Nucleus accumbens (tissue), 56 donors: ENCODE results near the gene CDH11.

ENCODE experiments used
- DNase-seq, 56 donors: peaks; one replicate each; lab custom pipeline; 2025; lab: John Stamatoyannopoulos, UW

The CDH11 gene, protein sequence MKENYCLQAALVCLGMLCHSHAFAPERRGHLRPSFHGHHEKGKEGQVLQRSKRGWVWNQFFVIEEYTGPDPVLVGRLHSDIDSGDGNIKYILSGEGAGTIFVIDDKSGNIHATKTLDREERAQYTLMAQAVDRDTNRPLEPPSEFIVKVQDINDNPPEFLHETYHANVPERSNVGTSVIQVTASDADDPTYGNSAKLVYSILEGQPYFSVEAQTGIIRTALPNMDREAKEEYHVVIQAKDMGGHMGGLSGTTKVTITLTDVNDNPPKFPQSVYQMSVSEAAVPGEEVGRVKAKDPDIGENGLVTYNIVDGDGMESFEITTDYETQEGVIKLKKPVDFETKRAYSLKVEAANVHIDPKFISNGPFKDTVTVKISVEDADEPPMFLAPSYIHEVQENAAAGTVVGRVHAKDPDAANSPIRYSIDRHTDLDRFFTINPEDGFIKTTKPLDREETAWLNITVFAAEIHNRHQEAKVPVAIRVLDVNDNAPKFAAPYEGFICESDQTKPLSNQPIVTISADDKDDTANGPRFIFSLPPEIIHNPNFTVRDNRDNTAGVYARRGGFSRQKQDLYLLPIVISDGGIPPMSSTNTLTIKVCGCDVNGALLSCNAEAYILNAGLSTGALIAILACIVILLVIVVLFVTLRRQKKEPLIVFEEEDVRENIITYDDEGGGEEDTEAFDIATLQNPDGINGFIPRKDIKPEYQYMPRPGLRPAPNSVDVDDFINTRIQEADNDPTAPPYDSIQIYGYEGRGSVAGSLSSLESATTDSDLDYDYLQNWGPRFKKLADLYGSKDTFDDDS

DNA sequence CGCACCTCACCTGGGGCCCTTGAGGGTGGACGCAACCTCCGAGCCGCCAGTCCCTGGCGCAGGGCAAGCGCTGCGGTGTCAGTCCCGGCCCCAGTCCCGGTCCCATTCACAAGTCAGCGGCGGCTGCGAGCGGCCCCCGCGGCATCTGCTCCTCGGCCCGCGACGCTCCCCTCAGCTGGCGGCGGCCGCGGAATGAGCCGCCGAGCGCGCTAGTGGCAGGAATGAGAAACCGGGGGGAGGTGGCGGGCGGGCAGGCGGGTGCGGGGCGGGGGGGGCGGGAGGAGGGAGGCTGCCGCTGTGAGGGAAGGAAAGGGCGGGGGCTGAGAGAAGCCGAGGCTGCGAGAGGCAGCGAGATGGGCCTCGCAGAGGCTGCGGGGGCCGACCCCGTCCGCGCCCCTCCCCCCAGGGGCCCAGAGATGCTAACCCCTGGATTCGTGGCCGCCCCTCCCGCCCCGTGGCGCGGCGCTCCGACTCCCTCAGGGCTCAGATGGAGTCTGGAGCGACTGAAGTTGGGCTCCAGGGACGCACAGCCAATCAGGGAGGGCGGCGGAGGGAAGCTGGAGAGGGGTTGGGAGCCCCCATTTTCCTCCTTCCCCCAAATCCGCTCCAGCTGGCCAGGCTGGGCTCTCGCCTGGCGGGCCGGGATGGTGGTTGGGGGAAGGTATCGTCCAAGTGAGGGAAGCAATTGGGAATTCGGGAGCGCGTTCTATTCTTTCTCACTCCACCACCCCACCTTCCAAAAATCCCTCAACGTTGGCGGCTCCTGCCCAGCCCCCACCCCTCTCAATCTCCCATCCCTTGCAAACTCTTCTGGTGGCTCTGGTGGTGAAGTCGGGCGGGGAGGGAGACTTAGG is at the start of gene CDH11:
Gene CDH11 (minus strand): TSS at position 194 of the 854 bp plus-strand sequence. CDS start 117,194 bp downstream, outside the sequence.
- peak in 46 of 56 donors; percentile 33 to 86 (median 70) for DNase-seq

DNA sequence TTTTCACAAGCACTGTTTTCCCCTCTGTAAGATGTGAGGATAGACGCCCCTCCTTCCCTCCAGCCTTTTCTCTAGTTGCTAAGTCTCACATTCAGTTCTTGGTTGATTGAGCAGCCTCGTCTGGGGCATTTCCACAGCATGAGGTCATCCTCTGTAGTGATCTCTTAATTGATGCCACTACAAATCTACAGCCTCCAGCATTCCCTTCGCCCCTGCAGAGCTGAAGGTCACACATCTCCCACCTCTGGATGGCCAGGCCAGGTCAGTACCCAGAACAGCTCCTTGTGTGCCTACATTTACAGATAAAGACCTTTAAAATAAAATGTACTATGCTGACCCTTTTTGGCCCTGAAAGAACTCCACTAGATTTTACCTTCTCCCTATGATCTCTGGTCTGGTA is 32.5 kb upstream of the CDH11 start:
- DNase-seq, result no peak

DNA sequence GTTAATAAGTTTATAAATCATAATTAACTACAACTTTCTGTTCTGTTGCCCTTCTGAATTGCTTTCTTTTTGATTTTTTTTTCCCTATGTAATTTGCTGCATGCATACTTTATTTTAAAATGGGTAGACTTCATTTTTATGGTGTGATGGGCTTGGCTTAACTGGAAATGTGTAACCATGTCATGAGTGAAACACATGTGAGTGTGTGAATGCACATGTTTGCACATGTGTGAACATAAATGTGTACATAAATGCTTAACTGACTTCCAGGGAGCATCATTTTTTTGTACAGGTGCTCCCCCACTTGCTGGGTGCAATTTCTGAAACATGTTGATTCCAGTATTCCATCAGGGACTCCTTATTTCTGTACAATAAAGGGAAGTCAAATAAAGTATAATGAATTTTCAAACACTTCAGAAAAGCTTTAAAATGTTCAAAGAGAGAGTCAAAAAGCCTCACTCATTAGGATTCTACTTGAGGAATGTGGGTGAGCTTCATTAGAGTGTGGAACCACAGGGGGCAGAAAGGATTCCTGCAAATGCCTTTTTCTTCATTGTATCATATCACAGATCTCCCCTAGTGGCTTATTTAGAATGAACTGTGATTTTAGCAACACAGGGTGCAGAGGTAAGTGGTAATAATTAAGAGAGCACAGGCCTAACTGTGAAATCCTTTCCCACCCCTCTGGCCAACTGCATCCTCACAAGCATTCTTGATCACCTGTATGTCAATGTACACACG is 31.7 kb upstream of the CDH11 start:
- no peak for DNase-seq

DNA sequence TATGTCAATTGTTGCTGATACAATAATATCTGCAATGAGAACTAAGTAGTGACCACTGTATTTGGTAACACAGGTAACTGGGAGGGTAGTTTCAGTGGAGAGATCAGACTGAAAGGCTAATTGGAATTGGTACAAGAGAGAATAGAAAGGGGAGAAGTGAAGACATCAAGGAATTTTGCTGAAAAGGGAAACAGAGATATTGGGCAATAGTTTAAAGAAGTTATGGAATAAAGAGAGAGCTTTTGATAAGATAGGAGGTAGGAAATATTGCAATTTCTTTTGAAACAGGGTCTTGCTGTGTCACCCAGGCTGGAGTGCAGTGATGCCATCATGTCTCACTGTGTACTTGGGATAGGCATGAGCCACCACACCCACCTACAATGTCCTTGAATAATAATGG is 26.9 kb upstream of the CDH11 start:
- no peak for DNase-seq

DNA sequence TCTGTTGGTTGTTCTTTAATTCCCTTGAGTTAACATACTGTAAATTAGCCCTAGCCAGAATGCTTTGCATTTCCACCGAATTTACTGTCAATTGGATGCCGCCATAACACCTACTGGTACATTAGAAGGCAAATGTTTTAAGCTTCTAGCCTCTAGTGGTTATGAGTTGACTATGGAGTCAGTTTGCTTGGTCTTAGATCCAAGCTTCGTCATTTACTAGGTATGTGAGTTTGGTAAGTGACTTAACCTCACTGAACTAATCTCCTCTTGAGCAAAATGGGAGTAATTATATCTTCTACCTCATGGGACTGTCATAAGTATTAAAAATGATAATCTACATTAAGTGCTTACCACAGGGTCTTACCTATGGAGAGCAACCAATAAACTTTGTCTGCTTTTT is 20.4 kb upstream of the CDH11 start:
- DNase-seq, result no peak

DNA sequence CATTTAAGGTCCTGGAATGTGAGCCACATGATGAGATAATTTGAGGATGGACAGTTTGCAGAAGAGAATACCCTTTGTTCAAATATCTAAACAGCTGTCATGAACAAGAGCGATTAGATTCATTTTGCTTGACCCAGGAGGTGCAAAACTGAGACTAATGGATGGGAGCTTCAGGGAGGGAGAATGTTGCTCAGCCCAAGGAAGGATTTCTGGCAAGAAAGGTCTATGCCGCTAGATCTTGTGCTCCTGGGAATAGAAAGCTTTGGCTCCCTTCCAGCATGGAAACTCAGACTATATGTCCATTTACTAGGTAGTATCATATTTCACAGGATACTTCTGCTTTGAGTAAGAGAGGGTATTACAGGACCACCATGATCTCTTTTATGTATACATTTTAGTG is 14.8 kb upstream of the CDH11 start:
- DNase-seq, result no peak

DNA sequence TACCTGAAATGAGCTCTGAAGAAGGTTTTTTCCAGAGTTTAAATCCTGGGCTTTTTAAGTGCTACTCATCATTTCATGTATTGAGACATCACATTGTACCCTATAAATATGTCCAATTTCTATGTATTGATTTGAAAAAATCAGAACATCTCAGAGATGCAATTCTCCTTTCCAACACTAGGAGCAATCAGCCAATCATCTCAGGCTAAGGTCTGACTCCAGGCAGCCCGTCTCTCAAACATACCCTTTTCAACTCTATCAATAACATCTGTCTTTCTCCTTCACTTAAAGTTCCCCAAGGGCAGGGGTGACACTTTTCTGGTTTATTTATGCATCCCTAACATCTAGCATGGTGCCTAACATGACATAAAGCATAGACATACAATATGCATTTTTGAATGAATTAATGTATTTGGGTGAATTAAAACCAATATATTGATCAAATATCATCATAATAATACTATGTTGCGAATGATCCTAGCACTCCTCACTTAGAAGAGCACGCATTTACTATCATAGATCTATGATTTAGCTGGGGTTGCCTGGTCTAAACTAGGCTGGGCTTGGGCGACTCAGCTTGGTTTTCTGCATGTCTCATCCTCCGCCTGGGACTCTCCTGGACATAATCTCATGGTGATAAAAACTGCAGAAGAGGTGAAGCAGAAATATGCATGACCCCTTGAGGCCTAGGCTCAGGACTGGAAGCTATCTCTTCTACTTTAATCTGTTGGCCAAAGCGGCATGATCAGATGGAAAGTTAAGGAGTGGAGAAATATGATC is 5.2 kb upstream of the CDH11 start:
- no peak for DNase-seq

DNA sequence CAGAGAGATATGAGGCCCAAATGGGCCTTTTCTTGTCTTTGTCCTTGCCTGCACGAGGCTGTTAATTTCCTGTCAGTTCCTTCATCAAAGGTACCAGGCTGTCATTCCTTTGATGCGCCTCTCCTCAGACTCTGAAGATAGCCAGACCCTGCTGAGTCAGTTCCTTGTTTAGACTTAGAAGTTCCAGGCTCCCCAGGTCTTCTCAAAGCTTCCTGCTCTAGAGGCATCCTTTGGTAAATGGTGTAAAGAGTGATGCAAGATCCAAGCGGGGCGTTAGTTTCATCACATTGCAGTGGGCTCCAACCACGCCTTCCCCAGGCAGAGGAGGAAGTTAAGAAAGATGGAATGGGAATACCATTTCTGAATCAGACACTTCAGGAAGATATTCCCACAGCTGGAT is 4.0 kb upstream of the CDH11 start:
- DNase-seq, result no peak

DNA sequence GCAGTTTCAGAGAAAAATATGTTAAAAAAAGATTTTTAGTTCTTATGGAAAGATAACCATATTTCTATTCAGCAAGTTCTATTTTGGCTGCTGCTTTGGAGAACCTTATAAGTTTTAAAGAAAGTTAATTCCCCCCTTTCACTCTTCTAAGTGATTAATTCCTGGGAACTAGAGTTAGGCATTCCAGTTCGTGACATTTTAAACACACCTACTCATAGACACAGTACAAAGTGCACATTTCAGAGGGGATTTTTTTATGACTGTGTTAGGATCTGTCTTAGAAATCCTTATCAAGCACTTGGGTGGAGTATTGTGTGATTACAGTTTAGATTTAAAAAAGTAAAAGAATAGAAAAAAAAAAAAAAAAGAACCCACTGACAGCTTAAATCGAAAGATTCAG is 3.5 kb upstream of the CDH11 start:
- no peak for DNase-seq

DNA sequence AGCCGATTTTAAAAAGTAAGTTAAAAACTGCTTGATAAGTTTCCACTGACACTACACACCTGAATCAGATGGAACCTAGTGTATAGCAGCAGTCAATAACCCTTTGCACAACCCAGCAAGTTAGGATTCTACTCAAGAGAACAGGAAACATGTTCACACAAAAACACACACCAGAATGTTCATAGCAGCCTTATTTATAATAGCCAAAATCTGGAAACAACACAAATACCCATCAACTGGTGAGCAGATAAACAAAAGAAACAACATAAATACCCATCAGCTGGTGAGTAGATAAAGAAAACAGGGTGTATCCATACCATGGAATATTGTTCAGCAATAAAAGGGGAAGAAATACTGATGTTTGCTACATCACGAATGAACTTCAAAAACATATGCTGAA is 2.7 kb upstream of the CDH11 start:
- peak in 1 of 56 donors; percentile 5 for DNase-seq

DNA sequence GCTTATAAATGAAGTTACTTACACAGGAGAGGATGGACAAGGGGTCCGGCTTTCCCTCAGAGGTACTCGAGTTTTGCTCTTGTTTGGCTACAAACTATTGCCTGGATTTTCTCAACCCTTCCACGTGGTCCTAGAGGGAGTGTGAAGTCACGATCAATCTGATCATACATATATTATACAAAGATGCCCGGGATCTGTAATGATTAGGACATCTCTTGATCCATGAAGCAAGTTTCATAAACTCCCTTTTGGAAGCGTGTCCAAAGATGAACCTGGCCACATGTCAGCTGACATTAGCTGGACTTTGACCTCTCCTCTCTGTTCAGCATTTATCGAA is 2.3 kb upstream of the CDH11 start:
- DNase-seq, result no peak

DNA sequence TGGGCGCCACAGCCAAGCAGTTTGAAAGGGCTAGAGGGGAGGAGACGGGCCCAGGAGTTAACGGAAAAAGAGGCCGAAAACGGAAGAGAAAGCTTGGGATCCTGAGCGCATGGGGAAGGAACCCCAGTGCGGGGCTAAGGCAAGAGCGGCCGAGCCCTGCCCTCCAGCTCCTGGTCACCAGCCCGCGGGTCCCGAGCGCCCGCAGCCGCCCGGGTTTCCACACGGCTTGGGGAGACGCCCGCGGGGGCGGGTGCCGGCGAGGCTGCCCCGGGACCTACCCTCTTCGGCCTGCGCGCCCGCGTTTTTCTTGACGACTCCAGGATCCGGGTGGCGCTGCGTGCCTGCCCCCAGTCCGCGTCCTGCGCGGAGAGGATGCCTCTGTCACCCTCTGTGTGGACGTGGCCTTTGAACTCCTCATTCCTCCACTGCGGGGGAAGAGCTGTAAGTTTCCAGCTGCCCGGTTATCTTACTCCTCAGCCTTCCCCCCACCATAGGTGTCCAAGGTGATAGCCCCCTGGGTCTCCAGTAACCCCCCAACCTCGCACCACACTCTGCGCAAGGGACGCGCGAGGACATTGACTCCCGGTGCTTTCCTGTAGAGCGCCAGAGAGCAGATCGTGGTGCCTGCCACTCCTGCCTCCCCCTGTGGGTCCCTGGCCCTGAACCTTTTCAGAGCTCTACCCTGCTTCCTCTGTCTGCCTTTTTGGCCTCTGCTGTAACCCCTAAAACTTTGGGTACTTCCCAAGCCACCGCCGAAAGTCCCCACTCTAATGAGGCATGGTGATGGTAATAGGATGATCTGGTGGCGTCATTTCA is 1.7 kb upstream of the CDH11 start:
- DNase-seq, result peak in 21 of 56 donors; percentile 12 to 52 (median 31)

DNA sequence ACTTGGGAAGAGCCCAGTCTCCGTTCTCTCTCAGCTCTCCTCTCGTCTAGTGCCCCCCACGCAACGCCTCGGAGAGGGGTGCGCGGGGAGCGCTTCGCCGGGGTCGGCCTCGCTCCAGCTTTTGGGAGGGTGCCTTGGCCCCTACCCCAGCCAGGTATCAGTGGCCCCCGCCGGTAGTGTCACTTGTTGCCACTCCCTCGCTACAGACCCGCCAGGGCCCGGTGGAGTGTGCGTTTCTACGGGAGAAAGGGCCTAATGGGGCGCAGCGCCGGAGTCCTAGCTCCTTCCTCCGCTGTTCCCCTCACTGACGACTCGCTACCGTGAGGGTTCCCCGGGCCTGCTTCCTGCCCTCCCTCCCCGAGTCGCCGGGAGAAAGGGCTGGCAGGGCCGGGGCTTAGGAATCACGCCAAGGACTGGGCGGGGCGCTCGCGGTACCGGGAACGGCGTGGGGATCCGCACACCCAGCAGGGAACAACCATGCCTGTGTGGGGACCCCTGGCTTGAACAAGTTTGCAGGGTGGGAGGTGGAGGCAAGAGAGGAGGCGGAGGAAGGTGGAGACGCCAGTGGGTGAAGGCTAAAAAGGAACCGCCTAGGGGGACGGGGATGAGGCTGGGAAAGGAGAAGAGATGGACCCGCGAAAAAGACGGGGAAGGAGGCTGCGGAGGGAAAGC is 997 bp upstream of the CDH11 start:
- DNase-seq, result peak in 39 of 56 donors; percentile 24 to 75 (median 54)

DNA sequence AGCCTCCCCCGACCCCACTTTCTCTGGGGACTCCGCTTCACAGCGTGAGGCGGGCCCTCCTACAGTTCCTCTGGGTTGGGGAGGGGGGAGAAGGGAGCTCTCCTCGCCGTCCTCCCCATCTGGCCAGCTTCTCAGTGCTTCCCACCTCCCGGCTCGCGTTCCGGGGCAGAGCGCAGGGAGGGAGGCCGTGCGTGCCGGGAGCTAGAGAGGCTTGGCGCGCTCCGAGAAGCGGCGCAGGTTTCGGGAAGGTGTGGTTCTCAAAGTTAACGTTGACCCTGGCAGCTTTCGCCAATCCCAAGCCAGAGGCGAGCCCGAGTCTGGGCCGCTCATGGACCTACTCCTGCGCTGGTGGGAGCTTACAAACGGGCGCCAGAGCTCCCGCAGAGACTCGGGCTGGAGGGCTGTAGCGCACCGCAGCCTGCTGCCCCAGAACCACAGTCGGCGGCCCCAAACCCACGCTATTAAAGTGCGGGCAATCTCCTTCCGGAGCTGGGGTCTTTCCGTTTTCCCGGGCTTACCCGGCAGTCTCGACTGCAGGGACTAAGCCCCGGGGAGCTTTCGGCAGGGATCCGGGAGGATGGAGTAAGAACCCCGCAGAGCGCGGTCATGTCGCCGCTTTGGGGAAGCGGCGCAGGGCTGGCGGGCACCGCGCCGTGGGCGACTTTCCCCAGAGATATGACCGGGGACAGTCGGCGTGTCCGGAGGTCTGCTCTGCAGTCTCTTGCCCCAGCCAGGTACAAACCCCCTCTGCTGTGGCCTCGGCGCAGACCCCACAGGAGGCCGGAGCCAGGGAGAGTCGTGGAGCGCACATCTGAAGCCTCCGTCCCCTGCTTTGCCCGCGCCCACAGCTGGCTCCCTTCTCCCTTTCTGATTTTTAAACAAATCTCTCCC is 787 bp downstream of the CDH11 start:
- DNase-seq, result peak in 33 of 56 donors; percentile 13 to 76 (median 43)

DNA sequence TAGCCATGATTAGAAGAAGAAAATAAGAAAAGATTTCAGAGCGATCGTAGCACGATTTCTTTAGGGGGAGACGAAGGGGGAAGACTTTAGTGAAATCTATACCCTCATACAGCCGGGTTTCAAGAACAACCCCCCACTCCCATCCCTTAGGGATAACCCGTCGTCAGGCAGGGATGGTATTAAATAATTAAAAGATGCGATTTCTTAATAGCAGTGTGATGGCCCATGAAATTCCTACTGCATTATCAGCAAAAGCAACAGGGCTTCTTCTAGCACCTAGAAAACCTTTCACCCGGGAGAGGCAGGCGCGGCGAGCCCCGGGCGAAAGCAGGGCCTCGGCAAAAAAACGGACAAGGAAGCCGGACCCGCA is 1.4 kb downstream of the CDH11 start:
- peak in 1 of 56 donors; percentile 38 for DNase-seq

DNA sequence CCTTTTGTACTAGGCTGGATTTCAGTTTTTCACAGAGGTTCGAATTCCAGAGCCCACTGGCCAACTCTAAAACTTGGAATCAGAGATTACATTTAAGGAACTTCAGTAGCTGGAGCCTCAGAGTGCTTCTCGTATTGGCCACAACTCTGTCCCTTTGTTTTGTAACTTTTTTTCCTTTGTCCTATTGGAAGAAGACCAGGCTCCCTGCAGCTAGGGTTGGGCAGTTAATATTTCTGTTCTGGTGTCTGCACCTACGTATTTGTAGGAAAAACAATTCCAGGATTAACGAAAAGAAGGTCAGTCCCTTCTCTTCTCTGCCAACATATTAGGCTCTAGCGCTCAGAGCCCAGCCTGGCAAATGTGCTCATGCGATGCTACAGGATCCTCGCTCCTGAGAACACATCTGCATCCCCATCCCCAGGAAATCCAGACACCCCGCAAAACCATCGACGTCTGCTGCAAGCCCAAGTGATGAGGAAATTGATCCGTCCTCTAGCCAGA is 1.9 kb downstream of the CDH11 start:
- peak in 26 of 56 donors; percentile 4 to 55 (median 23) for DNase-seq

DNA sequence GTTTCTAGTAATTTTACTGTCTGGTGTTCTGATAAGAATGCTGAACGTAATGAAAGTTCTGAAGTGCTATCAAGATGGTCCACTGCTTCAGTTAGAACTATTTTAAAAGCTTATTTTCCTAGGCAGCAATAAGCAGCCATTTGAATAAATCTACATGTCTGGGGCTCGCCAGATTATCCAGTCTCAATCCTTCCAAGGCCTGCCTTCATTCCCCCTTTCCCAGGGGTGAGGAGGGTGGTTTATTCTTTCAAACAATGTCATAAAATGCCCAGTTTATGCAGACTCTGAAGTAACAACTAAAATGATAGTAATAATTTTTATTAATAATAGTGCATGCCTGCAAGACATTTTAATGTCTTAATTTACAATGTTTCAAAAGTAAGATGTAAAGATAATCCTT is 2.4 kb downstream of the CDH11 start:
- DNase-seq, result no peak
